H9 (cell line): ENCODE data around the gene FARSB. TPM values are rescaled to one million over a fixed set of nuclear protein-coding genes. Genes with fewer than 3 reads are reported as not detected.
"Not testable (repeated sequence)": the region's sequence is repeated elsewhere in the genome, so short reads cannot be mapped to it uniquely, and the experiment has no call there.

Experiments
- DNase-seq: peaks from one replicate; pipeline ENCODE4 v3.0.0-alpha.2; 2017
- H2AFZ ChIP-seq: one replicate; pipeline ENCODE4 v1.6.1; 2013; ENCODE audit warnings: mild to moderate bottlenecking, low read length, control low read depth, moderate library complexity
- H2AK5ac ChIP-seq: 2 replicates; pipeline ENCODE4 v1.6.1; 2013; ENCODE audit warnings: low read length, control low read depth, mixed read lengths; ENCODE audit not compliant: insufficient read length
- H2BK120ac ChIP-seq: one replicate; pipeline ENCODE4 v1.6.1; 2013; ENCODE audit warnings: low read depth, mild to moderate bottlenecking, low read length, control low read depth, inconsistent platforms; ENCODE audit not compliant: poor library complexity, severe bottlenecking
- H2BK12ac ChIP-seq: 2 replicates; pipeline ENCODE4 v1.6.1; 2013; ENCODE audit warnings: low read length, control low read depth, mixed read lengths, low read depth; ENCODE audit not compliant: insufficient read length
- H2BK15ac ChIP-seq: 2 replicates; pipeline ENCODE4 v1.6.1; 2013; ENCODE audit warnings: low read depth, low read length, control low read depth
- H2BK20ac ChIP-seq: one replicate; pipeline ENCODE4 v1.6.1; 2013; ENCODE audit warnings: low read depth, mild to moderate bottlenecking, low read length, control low read depth, inconsistent platforms; ENCODE audit not compliant: poor library complexity, severe bottlenecking
- H2BK5ac ChIP-seq: 2 replicates; pipeline ENCODE4 v1.6.1; 2013; ENCODE audit warnings: low read length, control low read depth, mixed read lengths; ENCODE audit not compliant: insufficient read length
- H3K14ac ChIP-seq: 2 replicates; pipeline ENCODE4 v1.6.1; 2013; ENCODE audit warnings: low read length, control low read depth; ENCODE audit not compliant: insufficient read depth
- H3K18ac ChIP-seq: 2 replicates; pipeline ENCODE4 v1.6.1; 2013; ENCODE audit warnings: low read depth, mild to moderate bottlenecking, mixed read lengths, low read length, control low read depth; ENCODE audit not compliant: insufficient read length
- H3K23ac ChIP-seq: 2 replicates; pipeline ENCODE4 v1.6.1; 2013; ENCODE audit warnings: low read length, control low read depth, mixed read lengths, low read depth; ENCODE audit not compliant: insufficient read length
- H3K23me2 ChIP-seq: 2 replicates; pipeline ENCODE4 v1.6.1; 2013; ENCODE audit warnings: low read depth, mild to moderate bottlenecking, mixed read lengths, low read length, control low read depth; ENCODE audit not compliant: insufficient read length, poor library complexity, severe bottlenecking
- H3K27ac ChIP-seq: 2 replicates; pipeline ENCODE4 v1.5.1; 2013; ENCODE audit warnings: low read length, control low read depth, mixed read lengths, low read depth; ENCODE audit not compliant: insufficient read length
- H3K27me3 ChIP-seq: 2 replicates; pipeline ENCODE4 v1.6.1; 2013; ENCODE audit warnings: low read length, control low read depth, inconsistent platforms; ENCODE audit not compliant: insufficient read depth
- H3K4ac ChIP-seq: 2 replicates; pipeline ENCODE4 v1.6.1; 2013; ENCODE audit warnings: low read depth, mild to moderate bottlenecking, control low read depth, inconsistent platforms, low read length, moderate library complexity
- H3K4me1 ChIP-seq: 2 replicates; pipeline ENCODE4 v1.6.1; 2013; ENCODE audit warnings: low read length, control low read depth, inconsistent platforms; ENCODE audit not compliant: insufficient read depth
- H3K4me2 ChIP-seq: 2 replicates; pipeline ENCODE4 v1.6.1; 2013; ENCODE audit warnings: low read length, control low read depth, mixed read lengths; ENCODE audit not compliant: insufficient read length, insufficient read depth
- H3K56ac ChIP-seq: 2 replicates; pipeline ENCODE4 v1.6.1; 2013; ENCODE audit warnings: low read depth, mild to moderate bottlenecking, mixed read lengths, low read length, control low read depth; ENCODE audit not compliant: insufficient read length
- H3K79me1 ChIP-seq: 2 replicates; pipeline ENCODE4 v1.6.1; 2013; ENCODE audit warnings: low read depth, mild to moderate bottlenecking, moderate library complexity, low read length, control low read depth, inconsistent platforms; ENCODE audit not compliant: insufficient read depth, poor library complexity, severe bottlenecking
- H3K79me2 ChIP-seq: 2 replicates; pipeline ENCODE4 v1.6.1; 2013; ENCODE audit warnings: low read length, control low read depth, inconsistent platforms; ENCODE audit not compliant: insufficient read depth
- H3K9ac ChIP-seq: 2 replicates; pipeline ENCODE4 v1.6.1; 2013; ENCODE audit warnings: low read length, control low read depth, mixed read lengths; ENCODE audit not compliant: insufficient read length; ENCODE audit errors: extremely low read depth
- H3K9me3 ChIP-seq: one replicate; pipeline ENCODE4 v1.6.1; 2013; ENCODE audit warnings: low read depth, low read length, inconsistent platforms; ENCODE audit not compliant: control insufficient read depth
- H3T11ph ChIP-seq: one replicate; pipeline ENCODE4 v1.6.1; 2013; ENCODE audit warnings: mild to moderate bottlenecking, low read length, control low read depth, inconsistent platforms
- H4K20me1 ChIP-seq: one replicate; pipeline ENCODE4 v1.6.1; 2013; ENCODE audit not compliant: control insufficient read depth, insufficient read length, insufficient read depth
- H4K5ac ChIP-seq: 2 replicates; pipeline ENCODE4 v1.6.1; 2013; ENCODE audit warnings: low read depth, mild to moderate bottlenecking, mixed read lengths, low read length, control low read depth; ENCODE audit not compliant: insufficient read length
- H4K8ac ChIP-seq: replicated peaks from 2 replicates; pipeline ENCODE4 v1.6.1; 2013; ENCODE audit warnings: low read length, control low read depth, mixed read lengths, low read depth; ENCODE audit not compliant: insufficient read length
- H4K91ac ChIP-seq: 2 replicates; pipeline ENCODE4 v1.6.1; 2013; ENCODE audit warnings: low read depth, mild to moderate bottlenecking, moderate library complexity, mixed read lengths, low read length, control low read depth; ENCODE audit not compliant: insufficient read length
- H3K27ac Mint-ChIP-seq, 3 experiments: 2 replicates in 2 of 3; 3 replicates in 1 of 3; pipeline ENCODE4 v1.8.0; 2020 to 2021; ENCODE audit warnings: mixed read lengths in 3 of 3, mild to moderate bottlenecking in 1 of 3, moderate library complexity in 1 of 3
- H3K27me3 Mint-ChIP-seq: 2 replicates; pipeline ENCODE4 v1.8.0; 2021; ENCODE audit warnings: low read depth, mild to moderate bottlenecking, moderate library complexity, mixed read lengths
- H3K36me3 Mint-ChIP-seq, 3 experiments: 2 replicates in 2 of 3; 3 replicates in 1 of 3; pipeline ENCODE4 v1.8.0; 2020 to 2021; ENCODE audit warnings: low read depth in 3 of 3, mixed read lengths in 3 of 3; ENCODE audit not compliant: insufficient read depth in 1 of 3
- H3K4me1 Mint-ChIP-seq, 2 experiments: 2 replicates each; pipeline ENCODE4 v1.8.0; 2020; ENCODE audit warnings: mixed read lengths in 2 of 2
- H3K4me3 Mint-ChIP-seq, 2 experiments: 2 replicates in 1 of 2; 3 replicates in 1 of 2; pipeline ENCODE4 v1.8.0; 2020 to 2021; ENCODE audit warnings: mild to moderate bottlenecking in 2 of 2, mixed read lengths in 2 of 2, moderate library complexity in 1 of 2
- H3K9me3 Mint-ChIP-seq, 2 experiments: 2 replicates in 1 of 2; 3 replicates in 1 of 2; pipeline ENCODE4 v1.8.0; 2020; ENCODE audit warnings: mild to moderate bottlenecking in 2 of 2, mixed read lengths in 2 of 2, moderate library complexity in 1 of 2
- WGBS: extraction: QIAGEN DNeasy Blood & Tissue Kit; methylation state at CpG from one replicate; pipeline ENCODE4 v1.1.7; 2013; ENCODE audit warnings: missing lambda C conversion rate, low lambda C conversion rate, mixed read lengths; ENCODE audit not compliant: insufficient read length; ENCODE audit errors: extremely low coverage; 5-methylcytosine and 5-hydroxymethylcytosine counted together
- total RNA-seq: library from RNA; stranded (reverse); gene quantifications from 2 replicates; pipeline ENCODE4 v1.2.1, GENCODE V29; 2021
- TF ChIP-seq, protein P1 (sequence below): fragments of 200-600 bp; sonication (generic); conservative IDR thresholded peaks from 3 replicates; pipeline ENCODE4 v1.8.0; 2021; ENCODE audit warnings: antibody characterized with exemption, mild to moderate bottlenecking

FARSB gene
- total RNA-seq, 1 experiment from 2014 or later: 32.1 TPM

DNA sequence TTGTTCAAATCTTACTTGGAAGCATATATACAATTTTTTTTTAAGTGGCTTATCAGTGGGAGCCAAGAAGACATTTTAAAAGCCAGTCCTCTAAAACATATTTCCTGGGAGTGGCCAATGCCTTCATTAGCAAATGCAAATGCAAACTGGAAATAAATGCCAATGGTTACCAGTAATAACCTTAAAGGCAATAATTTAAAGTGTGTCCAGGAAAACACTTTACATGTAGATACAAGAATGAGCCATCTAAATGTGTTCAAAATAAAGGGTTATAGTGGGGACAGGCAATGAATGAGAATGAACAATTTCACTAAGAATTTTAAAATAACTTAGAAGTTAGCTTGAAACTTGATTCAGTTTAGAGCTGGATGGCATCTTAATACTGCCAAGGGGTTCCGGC is 64.2 kb downstream of the FARSB start:
- TF ChIP-seq, protein P1, sequence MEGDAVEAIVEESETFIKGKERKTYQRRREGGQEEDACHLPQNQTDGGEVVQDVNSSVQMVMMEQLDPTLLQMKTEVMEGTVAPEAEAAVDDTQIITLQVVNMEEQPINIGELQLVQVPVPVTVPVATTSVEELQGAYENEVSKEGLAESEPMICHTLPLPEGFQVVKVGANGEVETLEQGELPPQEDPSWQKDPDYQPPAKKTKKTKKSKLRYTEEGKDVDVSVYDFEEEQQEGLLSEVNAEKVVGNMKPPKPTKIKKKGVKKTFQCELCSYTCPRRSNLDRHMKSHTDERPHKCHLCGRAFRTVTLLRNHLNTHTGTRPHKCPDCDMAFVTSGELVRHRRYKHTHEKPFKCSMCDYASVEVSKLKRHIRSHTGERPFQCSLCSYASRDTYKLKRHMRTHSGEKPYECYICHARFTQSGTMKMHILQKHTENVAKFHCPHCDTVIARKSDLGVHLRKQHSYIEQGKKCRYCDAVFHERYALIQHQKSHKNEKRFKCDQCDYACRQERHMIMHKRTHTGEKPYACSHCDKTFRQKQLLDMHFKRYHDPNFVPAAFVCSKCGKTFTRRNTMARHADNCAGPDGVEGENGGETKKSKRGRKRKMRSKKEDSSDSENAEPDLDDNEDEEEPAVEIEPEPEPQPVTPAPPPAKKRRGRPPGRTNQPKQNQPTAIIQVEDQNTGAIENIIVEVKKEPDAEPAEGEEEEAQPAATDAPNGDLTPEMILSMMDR: no peak
- no peak overlapping the region for H3K14ac ChIP-seq
- peaks cover 16 to 23% of the 10 kb centered on the region in 2 experiments; a peak in 4 of 5 replicates for H3K9me3 Mint-ChIP-seq
- no peak overlapping the region for H3K4me3 Mint-ChIP-seq
- no peak overlapping the region for H2BK5ac ChIP-seq
- no peak overlapping the region for H2BK12ac ChIP-seq
- H2AK5ac ChIP-seq: no peak overlapping the region
- H3K4ac ChIP-seq: no peak overlapping the region
- no peak overlapping the region for H3K27ac ChIP-seq
- H3K79me1 ChIP-seq: no peaks in the 10 kb centered on the region
- 0 out of 4 replicates have a peak, but pooled peaks cover 0 to 4% of the 10 kb centered on the region in 2 experiments for H3K4me1 Mint-ChIP-seq
- no peak overlapping the region for H4K8ac ChIP-seq
- H2BK15ac ChIP-seq: no peak overlapping the region
- no peaks in the 10 kb centered on the region for H3K27me3 Mint-ChIP-seq
- no peak overlapping the region for H3K56ac ChIP-seq
- no peak overlapping the region for H3K23ac ChIP-seq
- H2AFZ ChIP-seq: no peak overlapping the region
- no peaks in the 10 kb centered on the region for H3K23me2 ChIP-seq
- no peak overlapping the region for H2BK120ac ChIP-seq
- no peak overlapping the region for H3K27ac Mint-ChIP-seq
- no peaks in the 10 kb centered on the region for H3K27me3 ChIP-seq
- H4K20me1 ChIP-seq: no peaks in the 10 kb centered on the region
- no peak overlapping the region for H3T11ph ChIP-seq
- no peak overlapping the region for H3K18ac ChIP-seq
- H3K79me2 ChIP-seq: no peaks in the 10 kb centered on the region; the same call in 1 of the 2 replicates
- no peak overlapping the region for H2BK20ac ChIP-seq
- no peak overlapping the region for H4K5ac ChIP-seq
- DNase-seq: no peak
- no peaks in the 10 kb centered on the region for H3K4me1 ChIP-seq
- no peak overlapping the region for H4K91ac ChIP-seq
- H3K9me3 ChIP-seq: no peaks in the 10 kb centered on the region
- no CpG with 5 or more reads among the region's 1 CpG for WGBS
- H3K9ac ChIP-seq: no peak overlapping the region
- peaks cover 40 to 56% (median 49%) of the 10 kb centered on the region in 3 experiments for H3K36me3 Mint-ChIP-seq
- no peak overlapping the region for H3K4me2 ChIP-seq

DNA sequence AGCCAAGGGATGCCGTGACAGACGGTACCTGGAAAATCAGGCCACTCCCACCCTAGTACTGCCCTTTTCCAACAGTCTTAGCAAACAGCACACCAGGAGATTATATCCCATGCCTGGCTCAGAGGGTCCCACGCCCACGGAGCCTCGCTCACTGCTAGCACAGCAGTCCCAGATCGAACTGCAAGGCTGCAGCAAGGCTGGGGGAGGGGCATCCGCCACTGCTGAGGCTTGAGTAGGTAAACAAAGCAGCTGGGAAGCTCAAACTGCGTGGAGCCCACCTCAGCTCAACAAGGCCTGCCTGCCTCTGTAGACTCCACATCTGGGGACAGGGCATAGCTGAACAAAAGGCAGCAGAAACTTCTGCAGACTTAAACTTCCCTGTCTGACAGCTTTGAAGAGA is 71.3 kb downstream of the FARSB start:
- H2AK5ac ChIP-seq, H4K20me1 ChIP-seq, H2AFZ ChIP-seq, H4K5ac ChIP-seq, H3K9me3 ChIP-seq, H3K27me3 Mint-ChIP-seq, H3K4me1 ChIP-seq, H3K79me2 ChIP-seq, H3K27me3 ChIP-seq, H4K91ac ChIP-seq, H3K56ac ChIP-seq, H2BK5ac ChIP-seq, H3K18ac ChIP-seq, H3K27ac Mint-ChIP-seq, H4K8ac ChIP-seq, H2BK15ac ChIP-seq, H3K4me1 Mint-ChIP-seq, DNase-seq, H3K23ac ChIP-seq, H3K9ac ChIP-seq, H2BK12ac ChIP-seq, H2BK20ac ChIP-seq, H3T11ph ChIP-seq, H3K4me2 ChIP-seq, H2BK120ac ChIP-seq, H3K14ac ChIP-seq, H3K79me1 ChIP-seq, H3K4me3 Mint-ChIP-seq, H3K27ac ChIP-seq, H3K4ac ChIP-seq, H3K23me2 ChIP-seq: not testable (repeated sequence)
- Mint-ChIP-seq H3K36me3 (peaks cover 51 to 70% (median 52%) of the 10 kb centered on the region in 3 experiments), H3K9me3 (peaks cover 36 to 44% of the 10 kb centered on the region in 2 experiments)
- whole genome bisulfite sequencing: no CpG with 5 or more reads among the region's 8 CpGs
